Middle frontal gyrus (tissue), 1 donor: ENCODE measurements around the gene TWIST2.

Experiments used
- DNase-seq: peaks from one replicate; pipeline ENCODE4 v3.0.0-alpha.2; 2015; ENCODE audit warnings: low spot score; ENCODE audit errors: extremely low spot score

TWIST2 gene

GRCh38 chr2:238835726-238836301, 12.1 kb upstream of the TWIST2 start:
- DNase-seq: no peak

- DNase-seq: no peak
Observed at GRCh38 chr2:238838786-238839327, 9.0 kb upstream of the TWIST2 start.

- DNase-seq: no peak
Observed at GRCh38 chr2:238839428-238839827, 8.5 kb upstream of the TWIST2 start.

- DNase-seq: no peak
Observed at GRCh38 chr2:238841542-238842164, 6.2 kb upstream of the TWIST2 start.

- DNase-seq: no peak
Observed at GRCh38 chr2:238843476-238843875, 4.4 kb upstream of the TWIST2 start.

GRCh38 chr2:238845583-238846377, 2.1 kb upstream of the TWIST2 start:
- no peak for DNase-seq

- no peak for DNase-seq
Observed at GRCh38 chr2:238846378-238846627, 1.6 kb upstream of the TWIST2 start.

GRCh38 chr2:238846628-238847418, 1.1 kb upstream of the TWIST2 start:
- no peak for DNase-seq

- DNase-seq: no peak
Observed at GRCh38 chr2:238847419-238847801, 475 bp upstream of the TWIST2 start.

GRCh38 chr2:238848691-238848975, 748 bp downstream of the TWIST2 start:
- no peak for DNase-seq

- DNase-seq: no peak
Observed at GRCh38 chr2:238848976-238849853, 1.3 kb downstream of the TWIST2 start.

GRCh38 chr2:238850091-238850490, 2.2 kb downstream of the TWIST2 start:
- DNase-seq: no peak

GRCh38 chr2:238851026-238851425, 3.1 kb downstream of the TWIST2 start:
- DNase-seq: no peak

- DNase-seq: no peak
Observed at GRCh38 chr2:238851761-238852160, 3.9 kb downstream of the TWIST2 start.

GRCh38 chr2:238852206-238852869, 4.5 kb downstream of the TWIST2 start:
- no peak for DNase-seq

- no peak for DNase-seq
Observed at GRCh38 chr2:238853218-238853617, 5.3 kb downstream of the TWIST2 start.

GRCh38 chr2:238853721-238854120, 5.8 kb downstream of the TWIST2 start:
- no peak for DNase-seq

GRCh38 chr2:238854246-238854645, 6.4 kb downstream of the TWIST2 start:
- DNase-seq: no peak

GRCh38 chr2:238854699-238855229, 6.9 kb downstream of the TWIST2 start:
- DNase-seq: no peak

- DNase-seq: no peak
Observed at GRCh38 chr2:238855299-238855698, 7.4 kb downstream of the TWIST2 start.
